ENCODE data around the gene RBM14. TPM values are rescaled to one million over a fixed set of nuclear protein-coding genes. Genes with fewer than 3 reads are reported as not detected.
A peak's percentile ranks its signal among the peaks of the same experiment; 100 is the strongest.

The RBM14 gene
- total and polyA plus RNA-seq, 10 of the 15 experiments (the other 5 are each of a cell fraction or from before 2014, with no cell fraction given) = 5.4 to 140 (median 44.5) TPM

DNA sequence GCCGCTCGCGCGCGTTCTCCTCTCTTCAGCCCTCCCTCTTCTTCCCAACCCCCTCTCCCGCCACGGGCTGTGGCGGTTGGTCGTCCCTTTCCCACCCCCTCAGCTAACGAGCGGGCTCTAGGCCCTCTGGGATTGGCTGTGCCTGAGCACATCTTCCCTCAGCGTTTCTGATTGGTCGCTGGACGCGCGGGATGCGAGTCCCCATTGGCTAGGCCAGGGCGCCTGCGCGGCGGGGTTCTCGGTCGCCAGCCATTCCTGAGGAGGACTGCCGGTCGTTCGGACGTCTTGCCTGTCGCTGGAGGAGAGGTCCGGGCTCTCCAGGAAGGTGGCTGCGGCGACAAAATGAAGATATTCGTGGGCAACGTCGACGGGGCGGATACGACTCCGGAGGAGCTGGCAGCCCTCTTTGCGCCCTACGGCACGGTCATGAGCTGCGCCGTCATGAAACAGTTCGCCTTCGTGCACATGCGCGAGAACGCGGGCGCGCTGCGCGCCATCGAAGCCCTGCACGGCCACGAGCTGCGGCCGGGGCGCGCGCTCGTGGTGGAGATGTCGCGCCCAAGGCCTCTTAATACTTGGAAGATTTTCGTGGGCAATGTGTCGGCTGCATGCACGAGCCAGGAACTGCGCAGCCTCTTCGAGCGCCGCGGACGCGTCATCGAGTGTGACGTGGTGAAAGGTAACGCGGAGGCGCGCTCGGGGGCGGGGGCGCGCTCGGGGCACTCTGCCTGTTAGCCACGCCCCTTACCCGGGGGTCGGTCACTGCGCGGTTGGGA lies at the start of gene RBM14 (continued):
- TF ChIP-seq, protein P1, sequence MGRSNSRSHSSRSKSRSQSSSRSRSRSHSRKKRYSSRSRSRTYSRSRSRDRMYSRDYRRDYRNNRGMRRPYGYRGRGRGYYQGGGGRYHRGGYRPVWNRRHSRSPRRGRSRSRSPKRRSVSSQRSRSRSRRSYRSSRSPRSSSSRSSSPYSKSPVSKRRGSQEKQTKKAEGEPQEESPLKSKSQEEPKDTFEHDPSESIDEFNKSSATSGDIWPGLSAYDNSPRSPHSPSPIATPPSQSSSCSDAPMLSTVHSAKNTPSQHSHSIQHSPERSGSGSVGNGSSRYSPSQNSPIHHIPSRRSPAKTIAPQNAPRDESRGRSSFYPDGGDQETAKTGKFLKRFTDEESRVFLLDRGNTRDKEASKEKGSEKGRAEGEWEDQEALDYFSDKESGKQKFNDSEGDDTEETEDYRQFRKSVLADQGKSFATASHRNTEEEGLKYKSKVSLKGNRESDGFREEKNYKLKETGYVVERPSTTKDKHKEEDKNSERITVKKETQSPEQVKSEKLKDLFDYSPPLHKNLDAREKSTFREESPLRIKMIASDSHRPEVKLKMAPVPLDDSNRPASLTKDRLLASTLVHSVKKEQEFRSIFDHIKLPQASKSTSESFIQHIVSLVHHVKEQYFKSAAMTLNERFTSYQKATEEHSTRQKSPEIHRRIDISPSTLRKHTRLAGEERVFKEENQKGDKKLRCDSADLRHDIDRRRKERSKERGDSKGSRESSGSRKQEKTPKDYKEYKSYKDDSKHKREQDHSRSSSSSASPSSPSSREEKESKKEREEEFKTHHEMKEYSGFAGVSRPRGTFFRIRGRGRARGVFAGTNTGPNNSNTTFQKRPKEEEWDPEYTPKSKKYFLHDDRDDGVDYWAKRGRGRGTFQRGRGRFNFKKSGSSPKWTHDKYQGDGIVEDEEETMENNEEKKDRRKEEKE (IDR thresholded peaks at IDR 0.05) = no peak
- TF ChIP-seq NR2C1 (IDR thresholded peaks at IDR 0.05) (no peak), JUND (IDR thresholded peaks at IDR 0.05; ENCODE audit: low read depth, low read length) (0 out of 2 replicates have a peak, but pooled peaks have one; percentile 18), PML (IDR thresholded peaks at IDR 0.05; ENCODE audit: low read length) (peak; percentile 99), SREBF2 (IDR thresholded peaks at IDR 0.05; ENCODE audit: low read length) (no peak), TCF12 (IDR thresholded peaks at IDR 0.05; ENCODE audit: low read depth, low read length) (no peak), WRNIP1 (IDR thresholded peaks at IDR 0.05; ENCODE audit: borderline replicate concordance, low read depth, low read length) (no peak), PAX8 (IDR thresholded peaks at IDR 0.05) (no peak), CBX5 (IDR thresholded peaks at IDR 0.05; ENCODE audit: low read depth) (no peak), ZSCAN29 (IDR thresholded peaks at IDR 0.05) (no peak), DPF2 (IDR thresholded peaks at IDR 0.05) (no peak), ATF7 (IDR thresholded peaks at IDR 0.05; ENCODE audit: low read depth) (peak; percentile 31; the same call in 1 of the 2 replicates), FOXM1 (IDR thresholded peaks at IDR 0.05; ENCODE audit: low read depth, low read length) (no peak), HDAC6 (IDR thresholded peaks at IDR 0.05; ENCODE audit: unreplicated experiment) (peak; percentile 34)
- TF ChIP-seq, protein P2, sequence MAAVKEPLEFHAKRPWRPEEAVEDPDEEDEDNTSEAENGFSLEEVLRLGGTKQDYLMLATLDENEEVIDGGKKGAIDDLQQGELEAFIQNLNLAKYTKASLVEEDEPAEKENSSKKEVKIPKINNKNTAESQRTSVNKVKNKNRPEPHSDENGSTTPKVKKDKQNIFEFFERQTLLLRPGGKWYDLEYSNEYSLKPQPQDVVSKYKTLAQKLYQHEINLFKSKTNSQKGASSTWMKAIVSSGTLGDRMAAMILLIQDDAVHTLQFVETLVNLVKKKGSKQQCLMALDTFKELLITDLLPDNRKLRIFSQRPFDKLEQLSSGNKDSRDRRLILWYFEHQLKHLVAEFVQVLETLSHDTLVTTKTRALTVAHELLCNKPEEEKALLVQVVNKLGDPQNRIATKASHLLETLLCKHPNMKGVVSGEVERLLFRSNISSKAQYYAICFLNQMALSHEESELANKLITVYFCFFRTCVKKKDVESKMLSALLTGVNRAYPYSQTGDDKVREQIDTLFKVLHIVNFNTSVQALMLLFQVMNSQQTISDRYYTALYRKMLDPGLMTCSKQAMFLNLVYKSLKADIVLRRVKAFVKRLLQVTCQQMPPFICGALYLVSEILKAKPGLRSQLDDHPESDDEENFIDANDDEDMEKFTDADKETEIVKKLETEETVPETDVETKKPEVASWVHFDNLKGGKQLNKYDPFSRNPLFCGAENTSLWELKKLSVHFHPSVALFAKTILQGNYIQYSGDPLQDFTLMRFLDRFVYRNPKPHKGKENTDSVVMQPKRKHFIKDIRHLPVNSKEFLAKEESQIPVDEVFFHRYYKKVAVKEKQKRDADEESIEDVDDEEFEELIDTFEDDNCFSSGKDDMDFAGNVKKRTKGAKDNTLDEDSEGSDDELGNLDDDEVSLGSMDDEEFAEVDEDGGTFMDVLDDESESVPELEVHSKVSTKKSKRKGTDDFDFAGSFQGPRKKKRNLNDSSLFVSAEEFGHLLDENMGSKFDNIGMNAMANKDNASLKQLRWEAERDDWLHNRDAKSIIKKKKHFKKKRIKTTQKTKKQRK (IDR thresholded peaks at IDR 0.05; ENCODE audit: low read depth, low read length) = peak; percentile 44; the same call in 1 of the 2 replicates
- TF ChIP-seq, protein P3, sequence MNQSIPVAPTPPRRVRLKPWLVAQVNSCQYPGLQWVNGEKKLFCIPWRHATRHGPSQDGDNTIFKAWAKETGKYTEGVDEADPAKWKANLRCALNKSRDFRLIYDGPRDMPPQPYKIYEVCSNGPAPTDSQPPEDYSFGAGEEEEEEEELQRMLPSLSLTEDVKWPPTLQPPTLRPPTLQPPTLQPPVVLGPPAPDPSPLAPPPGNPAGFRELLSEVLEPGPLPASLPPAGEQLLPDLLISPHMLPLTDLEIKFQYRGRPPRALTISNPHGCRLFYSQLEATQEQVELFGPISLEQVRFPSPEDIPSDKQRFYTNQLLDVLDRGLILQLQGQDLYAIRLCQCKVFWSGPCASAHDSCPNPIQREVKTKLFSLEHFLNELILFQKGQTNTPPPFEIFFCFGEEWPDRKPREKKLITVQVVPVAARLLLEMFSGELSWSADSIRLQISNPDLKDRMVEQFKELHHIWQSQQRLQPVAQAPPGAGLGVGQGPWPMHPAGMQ (IDR thresholded peaks at IDR 0.05; ENCODE audit: borderline replicate concordance) = no peak
- TF ChIP-seq, protein P4, sequence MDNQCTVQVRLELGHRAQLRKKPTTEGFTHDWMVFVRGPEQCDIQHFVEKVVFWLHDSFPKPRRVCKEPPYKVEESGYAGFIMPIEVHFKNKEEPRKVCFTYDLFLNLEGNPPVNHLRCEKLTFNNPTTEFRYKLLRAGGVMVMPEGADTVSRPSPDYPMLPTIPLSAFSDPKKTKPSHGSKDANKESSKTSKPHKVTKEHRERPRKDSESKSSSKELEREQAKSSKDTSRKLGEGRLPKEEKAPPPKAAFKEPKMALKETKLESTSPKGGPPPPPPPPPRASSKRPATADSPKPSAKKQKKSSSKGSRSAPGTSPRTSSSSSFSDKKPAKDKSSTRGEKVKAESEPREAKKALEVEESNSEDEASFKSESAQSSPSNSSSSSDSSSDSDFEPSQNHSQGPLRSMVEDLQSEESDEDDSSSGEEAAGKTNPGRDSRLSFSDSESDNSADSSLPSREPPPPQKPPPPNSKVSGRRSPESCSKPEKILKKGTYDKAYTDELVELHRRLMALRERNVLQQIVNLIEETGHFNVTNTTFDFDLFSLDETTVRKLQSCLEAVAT (IDR thresholded peaks at IDR 0.05) = peak; percentile 34; the same call in 1 of the 2 replicates
- TF ChIP-seq, protein P5, sequence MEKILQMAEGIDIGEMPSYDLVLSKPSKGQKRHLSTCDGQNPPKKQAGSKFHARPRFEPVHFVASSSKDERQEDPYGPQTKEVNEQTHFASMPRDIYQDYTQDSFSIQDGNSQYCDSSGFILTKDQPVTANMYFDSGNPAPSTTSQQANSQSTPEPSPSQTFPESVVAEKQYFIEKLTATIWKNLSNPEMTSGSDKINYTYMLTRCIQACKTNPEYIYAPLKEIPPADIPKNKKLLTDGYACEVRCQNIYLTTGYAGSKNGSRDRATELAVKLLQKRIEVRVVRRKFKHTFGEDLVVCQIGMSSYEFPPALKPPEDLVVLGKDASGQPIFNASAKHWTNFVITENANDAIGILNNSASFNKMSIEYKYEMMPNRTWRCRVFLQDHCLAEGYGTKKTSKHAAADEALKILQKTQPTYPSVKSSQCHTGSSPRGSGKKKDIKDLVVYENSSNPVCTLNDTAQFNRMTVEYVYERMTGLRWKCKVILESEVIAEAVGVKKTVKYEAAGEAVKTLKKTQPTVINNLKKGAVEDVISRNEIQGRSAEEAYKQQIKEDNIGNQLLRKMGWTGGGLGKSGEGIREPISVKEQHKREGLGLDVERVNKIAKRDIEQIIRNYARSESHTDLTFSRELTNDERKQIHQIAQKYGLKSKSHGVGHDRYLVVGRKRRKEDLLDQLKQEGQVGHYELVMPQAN (conservative IDR thresholded peaks at IDR 0.05) = peak; percentile 79
- TF ChIP-seq, protein P6, sequence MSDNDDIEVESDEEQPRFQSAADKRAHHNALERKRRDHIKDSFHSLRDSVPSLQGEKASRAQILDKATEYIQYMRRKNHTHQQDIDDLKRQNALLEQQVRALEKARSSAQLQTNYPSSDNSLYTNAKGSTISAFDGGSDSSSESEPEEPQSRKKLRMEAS (IDR thresholded peaks at IDR 0.05; ENCODE audit: low read depth, low read length) = peak; percentile 75
